CD4-positive, alpha-beta T cell treated with Interleukin-6 at 100 ng/mL for 8 hours (primary cell): Measurements from ENCODE around the gene MARS2.
"Not testable (repeated sequence)": the region's sequence is repeated elsewhere in the genome, so short reads cannot be mapped to it uniquely, and the experiment has no call there.

ENCODE experiments used
- DNase-seq: peaks from one replicate; pipeline ENCODE4 v3.0.0-alpha.2; 2020; ENCODE audit warnings: mixed read lengths, low spot score

MARS2 gene

DNA sequence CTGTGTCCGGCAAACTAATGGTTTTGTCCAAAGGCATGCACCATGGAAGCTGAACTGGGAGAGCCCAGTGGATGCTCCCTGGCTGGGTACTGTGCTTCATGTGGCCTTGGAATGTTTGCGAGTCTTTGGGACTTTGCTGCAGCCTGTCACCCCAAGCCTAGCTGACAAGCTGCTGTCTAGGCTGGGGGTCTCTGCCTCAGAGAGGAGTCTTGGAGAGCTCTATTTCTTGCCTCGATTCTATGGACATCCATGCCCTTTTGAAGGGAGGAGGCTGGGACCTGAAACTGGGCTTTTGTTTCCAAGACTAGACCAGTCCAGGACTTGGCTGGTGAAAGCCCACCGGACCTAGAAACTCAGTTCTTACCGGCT, 1.7 kb downstream of the MARS2 start:
- no peak for DNase-seq

DNA sequence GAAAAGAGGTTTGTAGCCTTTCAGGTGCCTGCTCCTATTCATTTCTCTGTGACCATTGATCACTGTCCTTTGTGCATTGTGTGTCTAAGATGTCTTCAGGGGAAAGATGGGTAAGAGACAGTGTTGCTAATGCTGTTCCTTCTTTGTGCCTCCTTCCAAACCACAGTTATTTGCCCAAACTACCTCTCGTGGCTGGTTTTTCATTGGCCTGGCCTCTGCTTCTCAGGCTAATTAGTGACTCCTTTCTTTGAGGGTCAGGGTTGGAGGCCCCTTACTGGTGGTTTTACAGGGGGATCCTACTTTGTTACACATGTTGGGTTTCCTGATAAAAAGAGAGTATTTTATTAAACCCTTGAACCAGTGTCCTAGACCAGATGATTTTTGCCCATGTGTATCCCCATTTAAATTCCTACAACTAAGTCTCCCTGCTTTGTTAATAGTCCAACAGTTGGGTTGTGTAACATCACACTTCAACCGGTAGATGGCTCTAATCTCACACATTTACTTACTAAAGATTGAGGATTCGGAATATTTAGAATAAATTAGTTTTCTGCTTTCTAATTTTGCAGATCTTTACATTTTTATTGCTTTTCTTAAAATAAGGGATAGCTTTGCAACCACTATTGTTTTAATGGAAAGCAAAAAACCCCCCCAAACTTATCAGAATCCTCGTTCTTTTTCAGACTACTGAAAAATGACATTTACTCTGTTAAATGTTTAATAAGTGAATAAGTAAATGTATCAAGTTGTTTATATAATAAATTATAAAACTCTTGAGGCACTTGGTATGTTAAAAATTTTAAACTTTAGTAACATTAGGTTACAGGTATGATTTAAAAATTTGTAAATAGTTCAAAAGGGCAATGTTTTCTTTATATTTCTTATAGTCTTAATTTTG, 2.4 kb downstream of the MARS2 start:
- peak; percentile 24 for DNase-seq

DNA sequence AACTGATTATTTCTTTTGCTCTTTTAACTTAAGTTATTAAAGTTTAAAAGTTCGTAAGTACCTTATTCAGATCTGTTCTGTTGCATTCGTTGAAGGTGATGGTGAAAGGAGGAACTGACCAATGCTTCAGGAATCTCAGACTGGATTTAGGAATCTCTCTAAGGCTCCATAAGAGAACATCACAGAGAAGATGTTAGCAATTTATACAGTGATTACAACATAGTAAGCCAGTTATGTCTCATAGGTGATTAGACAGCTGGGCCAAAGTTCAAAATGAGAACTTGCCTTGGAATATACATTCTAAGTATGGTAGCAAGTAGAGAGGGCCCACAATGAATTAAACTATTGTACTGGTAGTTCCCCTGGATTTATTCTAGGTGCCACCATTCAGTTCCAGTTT, 3.2 kb downstream of the MARS2 start:
- no peak for DNase-seq

DNA sequence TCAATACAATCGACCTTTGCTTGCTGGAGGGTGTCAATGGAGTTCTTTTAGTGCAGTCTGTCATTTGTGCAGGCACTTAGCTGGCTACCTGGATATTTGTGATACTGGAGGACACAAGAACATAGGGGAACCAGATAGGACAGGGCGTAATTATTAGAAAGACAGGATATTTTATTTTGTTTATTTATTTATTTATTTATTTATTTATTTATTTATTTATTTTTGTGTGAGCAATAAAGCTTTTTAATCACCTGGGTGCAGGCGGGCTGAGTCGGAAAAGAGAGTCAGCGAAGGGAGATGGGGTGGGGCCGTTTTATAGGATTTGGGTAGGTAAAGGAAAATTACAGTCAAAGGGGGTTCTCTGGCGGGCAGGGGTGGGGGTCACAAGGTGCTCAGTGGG, 4.0 kb downstream of the MARS2 start:
- DNase-seq, result not testable (repeated sequence)

DNA sequence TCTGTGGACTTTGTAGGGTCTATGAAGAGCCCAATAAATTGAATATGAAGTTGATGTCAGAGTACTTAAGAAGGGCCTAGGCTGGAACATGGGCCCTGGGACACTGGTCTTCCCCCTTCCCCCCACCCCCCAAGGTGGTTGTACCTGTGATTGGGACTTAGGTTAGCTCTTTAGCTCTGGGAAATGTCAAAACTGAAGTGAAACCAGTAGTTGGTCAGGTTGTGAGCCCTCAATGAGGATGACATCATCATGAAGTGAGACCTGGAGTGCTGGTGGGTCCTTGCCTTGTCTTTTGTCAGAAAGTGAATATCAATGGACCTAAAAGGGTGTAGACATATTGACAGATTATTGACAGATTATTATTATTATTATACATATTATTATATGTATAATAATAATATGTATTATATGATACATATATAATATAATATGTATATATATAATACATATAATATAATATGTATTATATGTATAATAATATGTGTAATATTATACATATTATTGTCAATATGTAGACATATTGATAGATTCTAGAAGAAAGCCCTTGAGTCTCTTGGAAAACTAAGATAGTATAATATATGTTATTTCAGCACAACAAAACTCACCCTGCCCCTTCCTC, 5.4 kb downstream of the MARS2 start:
- no peak for DNase-seq

DNA sequence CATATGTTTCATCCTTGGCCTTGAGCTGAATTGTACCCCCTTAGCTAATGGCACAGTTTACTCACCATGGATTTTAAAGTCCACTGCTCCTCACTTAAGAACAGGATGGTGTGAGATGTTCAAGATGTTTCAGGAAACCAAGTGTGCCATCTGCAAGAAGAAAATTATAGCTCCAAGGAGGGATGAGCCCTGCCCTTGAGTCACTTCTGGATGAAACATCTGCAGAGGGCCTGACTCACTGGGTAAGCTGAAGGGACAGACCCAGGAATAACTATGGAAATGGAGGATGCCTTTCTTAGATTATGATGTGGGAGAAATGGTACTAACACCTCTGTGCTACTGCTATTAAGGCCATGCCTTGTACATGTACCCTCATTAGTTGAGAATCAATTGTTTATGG, 6.4 kb downstream of the MARS2 start:
- DNase-seq, result no peak

DNA sequence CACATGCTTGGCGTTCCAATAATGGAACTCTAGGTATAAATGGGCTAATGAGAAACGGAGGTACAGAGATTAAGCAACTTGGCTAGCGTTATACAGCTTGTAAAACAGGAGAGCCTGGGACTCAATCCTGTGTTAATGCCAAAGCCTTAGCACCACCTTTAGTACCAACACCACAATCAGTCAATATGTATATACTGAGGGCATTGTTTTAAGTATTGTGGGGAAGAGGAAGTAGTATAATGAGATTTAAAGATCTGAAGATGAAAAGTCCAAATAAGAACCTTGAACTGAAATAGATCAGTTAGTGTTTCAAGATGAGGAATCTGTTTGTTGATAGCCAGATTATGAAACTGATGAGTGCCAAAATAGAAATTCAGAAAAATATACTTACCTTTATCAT, 8.1 kb downstream of the MARS2 start:
- no peak for DNase-seq

DNA sequence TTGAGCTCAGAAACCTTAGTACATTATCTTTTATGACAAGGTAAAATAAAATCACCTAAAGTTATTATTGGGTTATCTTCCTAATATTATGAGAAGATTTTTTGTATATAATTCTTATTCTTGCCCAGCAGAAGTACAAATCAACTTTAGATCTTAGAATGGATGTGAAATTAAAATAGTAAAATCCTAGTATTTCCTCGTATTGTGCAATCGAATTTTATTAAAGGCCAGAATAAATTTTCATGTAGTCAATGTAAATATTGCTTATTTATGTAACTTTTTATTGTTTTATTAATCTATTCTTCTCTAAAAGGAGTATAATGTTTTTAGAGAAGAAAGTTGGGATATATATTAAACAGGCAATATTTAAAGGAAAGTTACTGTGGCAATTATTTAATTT, 12.7 kb downstream of the MARS2 start:
- DNase-seq, result no peak

DNA sequence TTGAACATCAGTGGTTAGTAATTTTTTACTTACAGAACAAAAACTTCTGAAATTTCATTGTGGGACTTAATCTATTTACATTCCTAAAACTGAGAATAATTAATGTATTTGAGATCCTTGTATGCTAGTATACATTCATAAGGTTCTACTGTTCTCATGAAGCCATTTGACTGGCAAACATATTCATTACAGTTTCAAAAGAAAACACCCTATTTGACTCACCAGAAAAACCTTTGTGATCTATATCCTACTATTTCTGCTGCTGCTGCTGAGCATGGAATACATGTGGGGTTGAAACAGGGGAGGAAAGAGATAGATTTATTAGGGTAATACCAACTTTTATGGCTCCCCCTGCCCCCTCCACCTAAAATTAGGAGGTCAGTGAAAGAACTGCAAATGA, 21.8 kb downstream of the MARS2 start:
- DNase-seq, result no peak

DNA sequence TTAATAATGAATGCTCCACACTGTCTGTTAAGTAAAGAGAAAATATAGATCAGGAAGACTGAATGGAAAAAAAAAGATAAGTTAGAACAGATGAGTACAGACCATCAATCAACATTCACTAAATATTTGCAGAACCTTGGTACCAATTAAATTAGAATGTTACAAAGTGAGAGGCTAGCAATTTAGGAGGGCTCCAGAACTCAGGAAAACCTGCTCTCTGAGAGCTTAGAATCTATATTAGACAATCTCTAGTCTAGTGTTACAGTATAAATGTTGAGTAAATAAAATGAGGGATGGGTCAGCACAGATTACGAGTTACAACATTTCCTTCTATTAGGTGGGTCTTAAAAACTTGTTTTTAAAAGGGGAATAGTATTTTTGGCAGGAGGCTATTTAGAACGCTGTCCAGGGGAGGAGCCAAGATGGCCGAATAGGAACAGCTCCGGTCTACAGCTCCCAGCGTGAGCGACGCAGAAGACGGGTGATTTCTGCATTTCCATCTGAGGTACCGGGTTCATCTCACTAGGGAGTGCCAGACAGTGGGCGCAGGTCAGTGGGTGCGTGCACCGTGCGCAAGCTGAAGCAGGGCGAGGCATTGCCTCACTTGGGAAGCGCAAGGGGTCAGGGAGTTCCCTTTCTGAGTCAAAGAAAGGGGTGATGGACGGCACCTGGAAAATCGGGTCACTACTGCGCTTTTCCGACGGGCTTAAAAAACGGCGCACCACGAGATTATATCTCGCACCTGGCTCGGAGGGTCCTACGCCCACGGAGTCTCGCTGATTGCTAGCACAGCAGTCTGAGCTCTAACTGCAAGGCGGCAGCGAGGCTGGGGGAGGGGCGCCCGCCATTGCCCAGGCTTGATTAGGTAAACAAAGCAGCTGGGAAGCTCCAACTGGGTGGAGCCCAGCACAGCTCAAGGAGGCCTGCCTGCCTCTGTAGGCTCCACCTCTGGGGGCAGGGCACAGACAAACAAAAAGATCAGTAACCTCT, 23.7 kb downstream of the MARS2 start:
- DNase-seq, result not testable (repeated sequence)

DNA sequence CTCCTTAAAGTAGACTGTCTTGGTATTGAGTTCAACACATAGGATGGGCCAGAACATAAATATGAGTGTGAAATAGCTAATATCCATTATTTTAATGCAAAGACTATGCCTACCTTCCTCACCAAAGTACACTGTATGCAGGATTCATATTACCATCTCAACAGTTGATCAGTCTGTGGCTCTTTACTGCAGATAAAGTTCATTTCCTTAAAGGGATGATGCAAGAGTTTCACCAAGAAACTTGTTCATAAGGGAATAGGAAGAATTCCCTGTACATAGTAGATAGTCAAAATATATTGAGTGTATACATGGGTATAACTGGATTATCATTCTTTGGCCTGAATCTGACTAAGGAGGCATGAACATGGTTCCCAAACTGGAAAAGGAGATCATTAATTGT, 35.0 kb downstream of the MARS2 start:
- DNase-seq, result no peak
